Right hindlimb (tissue), 1 donor: ENCODE measurements around the gene CCDC12.
"Not testable (repeated sequence)": the region's sequence is repeated elsewhere in the genome, so short reads cannot be mapped to it uniquely, and the experiment has no call there.

Experiments used
- DNase-seq: peaks from one replicate; pipeline ENCODE4 v3.0.0-alpha.2; 2018

CCDC12 gene

DNA sequence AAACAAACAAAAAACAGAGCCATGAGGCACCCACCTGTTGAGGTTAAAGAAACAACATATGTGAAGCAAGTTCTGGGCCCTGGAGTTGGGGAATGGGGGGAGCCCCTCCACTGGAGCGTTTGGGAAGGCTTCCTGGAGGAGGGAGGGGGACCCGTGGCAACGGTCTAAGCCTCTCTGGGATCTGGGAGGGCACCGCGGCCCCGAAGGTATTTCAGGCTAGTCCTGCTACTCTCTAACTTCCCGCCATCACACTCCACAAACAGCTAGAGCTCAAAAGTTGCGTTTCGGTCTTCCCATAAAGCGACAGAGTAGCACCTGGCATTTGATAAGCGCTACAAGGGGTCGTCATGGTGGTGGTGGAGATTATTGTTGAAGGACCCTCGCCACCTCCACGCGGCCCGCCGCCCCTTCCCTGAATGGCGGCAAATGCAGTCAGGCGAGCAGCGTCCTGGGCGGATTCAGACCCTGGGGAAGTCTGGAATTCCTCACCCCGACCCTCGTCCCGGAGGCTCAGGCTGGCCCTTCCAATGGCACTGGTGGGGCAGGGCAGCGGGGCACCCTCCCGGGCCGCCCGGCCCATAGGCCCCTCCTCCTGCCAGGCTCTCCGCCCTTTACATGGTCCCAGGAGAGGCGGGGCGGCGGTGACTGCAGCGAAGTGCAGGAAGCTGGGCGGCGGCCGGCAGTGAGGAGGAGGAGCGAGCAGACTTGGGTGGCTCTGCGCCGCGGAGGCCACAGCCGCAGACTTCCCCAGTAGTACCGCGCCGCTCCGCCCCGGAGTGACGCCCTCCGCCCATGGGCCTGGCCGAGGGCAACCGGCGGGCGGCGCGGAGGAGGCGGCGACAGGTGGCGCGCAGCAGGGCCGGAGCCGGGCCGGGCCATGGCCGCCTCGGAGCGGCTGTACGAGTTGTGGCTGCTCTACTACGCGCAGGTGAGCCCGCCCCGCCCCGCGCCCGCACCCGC is 2.7 kb upstream of the CCDC12 start, which contains the start of gene NBEAL2:
TSS of gene NBEAL2 (plus strand) at position 682 of the 960 bp plus-strand sequence. CDS start at position 878, 196 bp downstream.
- peak; percentile 92 for DNase-seq

DNA sequence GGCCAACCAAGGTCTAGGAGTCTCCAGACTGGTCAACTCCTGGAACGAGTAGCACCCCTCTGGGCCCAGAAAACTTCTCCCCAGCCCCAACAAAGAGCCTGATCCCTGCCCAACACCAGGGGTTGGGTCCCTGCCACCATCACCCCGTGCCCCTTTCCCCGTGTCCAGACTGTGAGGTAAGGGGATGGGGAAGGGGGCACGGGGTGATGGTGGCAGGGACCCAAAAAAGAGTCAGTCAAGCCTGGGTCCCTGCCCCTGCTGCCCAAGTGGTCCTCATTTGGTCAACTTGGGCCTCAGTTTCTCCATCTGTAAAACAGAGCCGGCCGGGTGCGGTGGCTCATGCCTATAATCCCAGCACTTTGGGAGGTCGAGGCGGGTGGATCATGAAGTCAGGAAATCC is 1.8 kb upstream of the CCDC12 start:
- DNase-seq, result no peak

DNA sequence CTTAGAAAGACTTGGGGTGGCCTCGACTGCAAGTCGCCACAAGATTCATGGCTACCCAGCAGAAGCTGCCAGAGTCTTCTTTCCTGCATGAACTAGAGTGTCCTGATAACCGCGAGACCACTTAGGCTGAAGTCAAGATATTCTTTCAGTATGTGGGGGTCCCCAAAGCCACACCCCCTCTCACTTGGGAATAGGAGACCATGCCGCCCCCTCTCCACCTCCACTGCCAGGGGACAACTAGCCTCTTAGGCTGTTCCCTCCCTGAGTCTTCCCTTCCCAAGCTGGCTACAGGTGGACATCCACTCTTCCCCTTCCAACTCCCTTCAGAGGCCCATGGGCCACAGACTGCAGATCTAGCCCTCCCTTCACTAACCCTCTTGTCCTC is 1.3 kb upstream of the CCDC12 start:
- no peak for DNase-seq

DNA sequence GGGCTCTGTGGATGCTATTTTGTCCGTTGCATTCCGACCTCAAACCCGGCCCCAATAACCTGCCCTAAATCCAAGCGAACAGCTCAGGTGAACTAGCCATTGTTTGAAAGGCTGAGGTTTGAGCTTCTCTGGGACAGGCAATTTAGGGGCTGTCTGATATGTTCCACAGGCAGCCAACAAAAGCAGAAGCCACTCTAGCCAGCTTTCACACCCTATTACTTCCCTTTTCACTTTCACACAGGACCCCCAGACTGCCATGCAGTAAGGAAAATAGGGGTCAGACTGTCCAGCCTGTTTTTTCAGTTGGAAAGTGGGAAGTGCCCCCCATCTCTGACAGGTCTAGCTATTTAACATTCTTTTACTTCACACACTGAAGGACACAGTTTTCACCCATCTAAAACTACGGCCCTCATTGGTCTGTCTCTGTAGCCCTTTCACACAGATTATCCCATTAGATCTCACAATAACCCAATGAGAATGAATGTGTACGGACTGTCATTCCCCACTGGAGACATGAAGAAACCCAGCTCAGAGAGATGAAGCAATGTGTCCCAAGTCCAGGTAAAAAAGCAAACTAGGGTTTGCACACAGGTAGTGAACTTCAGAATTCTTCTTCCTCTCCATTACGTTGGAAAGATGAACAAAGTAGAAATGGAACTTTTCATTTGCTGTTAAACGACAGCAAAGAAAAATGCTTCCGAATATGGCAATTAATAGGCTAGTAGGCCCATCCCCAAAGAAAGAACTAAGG is 1.9 kb downstream of the CCDC12 start:
- no peak for DNase-seq

DNA sequence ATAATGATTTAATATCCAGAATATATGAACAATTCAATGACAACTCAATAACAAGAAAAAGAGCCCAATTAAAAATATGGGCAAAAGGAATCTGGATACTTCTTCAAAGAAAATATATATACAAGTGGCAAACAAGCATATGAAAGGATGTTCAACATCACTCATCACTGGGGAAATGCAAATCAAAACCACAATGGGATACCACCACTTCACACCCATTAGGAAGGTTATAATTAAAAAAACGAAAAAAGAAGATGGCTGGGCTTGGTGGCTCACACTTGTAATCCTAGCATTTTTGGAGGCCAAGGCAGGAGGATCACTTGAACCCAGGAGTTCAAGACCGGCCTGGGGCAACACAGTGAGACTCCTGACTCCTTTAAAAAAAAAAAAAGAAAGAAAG is 4.1 kb downstream of the CCDC12 start:
- no peak for DNase-seq

DNA sequence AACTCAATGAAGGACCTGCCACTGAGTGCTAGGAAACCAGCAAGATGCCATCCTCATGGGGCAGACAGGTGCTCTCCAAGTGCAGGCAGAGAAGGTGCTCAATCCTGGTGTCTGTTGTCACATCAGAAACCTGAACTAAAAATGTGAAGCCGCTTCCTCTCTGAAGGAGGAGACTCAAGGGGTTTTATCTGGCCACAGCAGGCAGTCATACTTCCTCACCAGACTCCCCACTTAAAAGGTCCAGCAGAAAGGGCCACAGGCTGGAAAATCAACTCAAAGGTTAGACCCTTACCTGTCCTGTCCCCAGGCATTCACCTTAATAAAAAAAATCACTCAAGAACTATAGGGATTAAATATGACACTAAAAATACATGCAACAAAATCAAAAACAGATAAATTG is 4.8 kb downstream of the CCDC12 start:
- DNase-seq, result no peak

DNA sequence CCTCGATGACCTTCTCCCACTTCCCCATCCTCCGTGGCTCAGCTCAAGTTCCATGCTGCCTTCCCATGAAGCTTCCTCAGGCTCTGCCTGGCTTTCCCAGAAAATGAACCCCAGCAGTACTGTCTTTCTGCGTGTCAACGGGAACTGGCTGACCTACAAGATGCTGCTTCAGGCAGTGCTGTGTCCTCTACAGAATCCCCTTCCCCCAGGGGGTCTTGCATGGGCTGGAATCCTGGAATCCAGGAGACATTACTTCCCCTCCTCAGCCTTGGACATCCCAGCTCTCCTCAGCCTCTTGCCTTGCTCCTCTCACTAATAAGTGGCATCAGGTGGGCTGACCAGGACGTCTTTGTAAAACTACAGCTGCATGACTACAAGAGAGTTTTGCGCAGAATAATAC is 5.4 kb downstream of the CCDC12 start:
- no peak for DNase-seq

DNA sequence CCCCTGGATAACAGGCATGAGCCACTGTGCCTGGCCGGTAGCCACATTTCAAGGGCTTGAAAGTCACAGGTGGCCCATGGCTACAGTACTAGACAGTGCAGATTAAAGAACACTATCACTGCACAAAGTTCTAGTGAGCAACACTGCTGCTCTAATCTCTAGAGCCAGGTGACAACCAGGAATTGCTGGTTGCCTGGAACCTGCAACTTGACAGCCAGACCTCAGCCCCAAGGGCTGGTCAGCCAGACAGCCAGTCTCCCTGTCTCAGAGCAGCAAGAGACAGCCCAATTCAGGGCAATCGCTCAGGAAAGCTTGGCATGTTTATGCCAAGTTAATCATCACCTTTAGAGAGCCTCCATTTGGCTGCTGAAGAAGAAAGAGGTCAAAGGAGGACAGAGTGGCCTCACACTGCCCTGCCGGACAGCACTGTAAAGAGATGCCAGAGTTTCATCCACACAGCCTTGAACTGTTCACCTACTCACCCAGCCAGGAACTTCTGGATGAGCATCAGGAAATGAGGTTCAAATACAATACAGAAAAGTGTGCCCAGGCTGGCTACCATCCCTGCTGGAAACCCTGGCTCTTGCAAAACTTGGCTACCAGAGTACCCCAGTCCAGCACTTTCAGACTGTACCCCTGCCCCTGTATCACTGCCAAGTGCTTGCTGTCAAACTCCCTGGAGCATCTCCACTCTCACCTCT is 6.0 kb downstream of the CCDC12 start:
- DNase-seq, result no peak

DNA sequence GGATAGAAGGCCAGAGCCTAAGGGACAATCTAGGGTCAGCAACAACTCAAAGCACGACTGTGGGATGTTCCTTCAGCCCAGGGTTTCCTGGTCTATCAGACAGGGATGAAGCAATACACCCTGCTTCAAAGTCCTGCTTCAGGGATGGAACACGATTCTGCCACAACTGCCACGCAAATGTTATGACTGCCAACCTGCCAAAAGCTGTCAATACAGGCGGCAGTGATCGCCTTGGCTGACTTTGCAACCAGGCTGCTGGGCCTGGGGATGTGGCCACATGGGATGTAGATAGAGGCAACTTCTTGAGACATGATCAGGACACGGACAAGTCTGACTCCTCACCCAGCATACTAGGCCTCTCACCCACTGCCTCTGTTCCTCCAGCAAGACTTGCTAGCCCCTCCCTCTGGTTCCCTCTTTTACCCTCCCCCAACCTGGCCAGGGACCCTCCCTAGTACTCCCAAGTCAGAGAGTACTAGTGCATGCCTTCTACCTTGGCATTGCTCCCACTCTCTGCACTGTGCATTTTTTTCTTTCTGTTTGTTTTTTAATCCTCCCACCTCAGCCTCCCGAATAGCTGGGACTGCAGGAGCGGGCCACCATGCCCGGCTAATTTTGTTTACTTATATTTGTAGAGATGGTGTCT is 7.6 kb downstream of the CCDC12 start:
- DNase-seq, result no peak

DNA sequence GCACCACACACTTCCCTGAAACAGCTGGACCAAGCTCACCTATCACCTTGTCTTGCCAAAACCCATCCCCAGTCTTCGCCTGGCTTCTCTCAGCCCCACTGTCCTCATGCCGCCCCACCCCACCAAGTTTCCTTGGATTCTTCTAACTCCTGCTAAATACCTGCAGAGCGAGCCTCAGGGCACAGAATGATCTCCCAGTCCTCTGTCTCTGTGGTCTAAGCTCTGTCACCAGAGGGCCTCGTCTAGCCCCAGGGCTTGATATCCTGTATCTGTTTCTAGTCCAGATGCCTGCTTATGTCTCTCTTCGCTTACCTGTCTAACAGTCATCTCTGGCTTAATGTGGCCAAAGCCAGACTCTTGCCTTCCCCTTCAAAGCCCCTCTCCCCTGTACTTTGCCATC is 9.7 kb downstream of the CCDC12 start:
- no peak for DNase-seq

DNA sequence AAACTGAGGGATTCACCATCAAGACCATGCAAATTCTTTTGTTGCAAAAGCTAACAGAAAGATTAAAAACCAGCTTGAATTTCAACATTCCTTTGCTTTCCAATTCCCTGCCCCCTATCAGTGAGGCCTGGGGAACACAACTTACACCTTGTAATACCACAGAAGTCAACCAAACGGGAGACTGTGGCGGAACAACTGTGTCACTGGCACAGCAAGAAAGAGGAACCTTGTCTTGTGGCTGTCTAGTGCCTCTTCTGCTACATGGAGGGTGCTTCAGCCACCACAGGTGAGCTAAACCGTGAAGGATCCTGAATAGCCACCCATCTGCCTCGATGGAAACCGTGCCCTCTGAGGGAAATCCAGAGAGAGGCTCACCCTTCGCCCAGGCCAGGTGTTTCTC is 11.4 kb downstream of the CCDC12 start:
- no peak for DNase-seq

DNA sequence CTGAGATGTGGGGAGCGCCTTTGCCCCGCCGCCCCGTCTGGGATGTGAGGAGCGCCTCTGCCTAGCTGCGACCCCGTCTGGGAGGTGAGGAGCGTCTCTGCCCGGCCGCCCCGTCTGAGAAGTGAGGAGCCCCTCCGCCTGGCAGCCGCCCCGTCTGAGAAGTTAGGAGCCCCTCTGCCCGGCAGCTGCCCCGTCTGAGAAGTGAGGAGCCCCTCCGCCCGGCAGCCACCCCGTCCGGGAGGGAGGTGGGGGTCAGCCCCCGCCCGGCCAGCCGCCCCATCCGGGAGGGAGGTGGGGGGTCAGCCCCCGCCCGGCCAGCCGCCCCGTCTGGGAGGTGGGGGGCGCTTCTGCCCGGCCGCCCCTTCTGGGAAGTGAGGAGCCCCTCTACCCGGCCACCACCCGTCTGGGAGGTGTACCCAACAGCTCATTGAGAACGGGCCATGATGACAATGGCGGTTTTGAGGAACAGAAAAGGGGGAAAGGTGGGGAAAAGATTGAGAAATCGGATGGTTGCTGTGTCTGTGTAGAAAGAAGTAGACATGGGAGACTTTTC is 12.4 kb downstream of the CCDC12 start:
- DNase-seq, result not testable (repeated sequence)

DNA sequence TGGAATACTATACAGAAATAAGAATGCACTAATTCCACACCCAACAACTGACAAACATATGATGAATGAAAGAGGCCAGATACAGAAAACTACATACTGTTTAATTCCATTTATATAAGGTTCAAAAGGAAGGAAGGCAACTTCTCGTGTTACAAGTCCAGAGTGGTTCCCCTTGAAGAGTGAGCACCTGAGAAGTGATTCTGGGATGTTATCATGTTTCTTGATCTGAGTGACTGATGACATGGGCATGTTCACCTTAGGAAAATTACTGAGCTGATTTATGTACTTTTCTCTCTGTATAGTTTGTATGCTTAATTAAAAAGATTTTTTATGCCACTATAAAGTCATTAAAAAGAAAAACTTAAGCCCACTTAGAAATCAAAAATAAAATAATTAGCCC is 13.6 kb downstream of the CCDC12 start:
- no peak for DNase-seq

DNA sequence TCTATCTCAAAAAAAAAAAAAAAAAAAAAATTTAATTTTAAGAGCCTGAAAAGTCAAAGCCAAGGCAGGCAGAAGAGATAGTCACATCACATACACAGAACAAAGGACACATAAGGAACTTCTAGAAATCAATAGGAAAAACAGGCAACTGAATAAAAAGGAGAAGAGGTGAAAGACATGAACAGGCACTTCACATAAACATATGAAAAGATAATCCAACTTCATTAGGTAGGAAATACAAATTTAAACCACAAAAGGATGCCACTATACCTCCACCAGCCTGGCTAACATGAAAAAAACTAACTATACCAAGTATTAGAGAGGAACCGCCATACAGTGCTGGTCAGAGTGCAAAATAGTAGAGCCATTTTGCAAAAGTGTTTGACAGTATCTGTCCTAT is 14.1 kb downstream of the CCDC12 start:
- DNase-seq, result no peak

DNA sequence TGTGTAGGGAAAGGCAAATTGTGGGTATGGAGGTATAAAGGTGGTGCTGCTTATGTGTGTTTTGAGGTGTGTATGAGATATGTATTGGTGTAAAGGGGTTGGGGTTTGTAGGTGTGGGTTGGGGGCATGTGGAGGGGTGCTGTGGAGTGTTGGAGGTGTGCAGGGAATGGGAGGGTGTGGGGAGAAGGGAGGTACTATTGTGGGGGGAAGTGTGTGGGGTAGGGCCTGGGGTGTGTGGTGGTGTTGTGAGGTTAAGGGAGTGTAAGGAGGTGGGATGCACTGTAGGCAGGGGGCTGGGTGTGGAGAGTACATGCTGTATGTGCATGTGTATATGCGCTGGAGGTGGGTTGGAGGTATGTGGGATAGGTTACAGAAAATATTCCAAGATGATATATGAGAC is 15.7 kb downstream of the CCDC12 start:
- no peak for DNase-seq

DNA sequence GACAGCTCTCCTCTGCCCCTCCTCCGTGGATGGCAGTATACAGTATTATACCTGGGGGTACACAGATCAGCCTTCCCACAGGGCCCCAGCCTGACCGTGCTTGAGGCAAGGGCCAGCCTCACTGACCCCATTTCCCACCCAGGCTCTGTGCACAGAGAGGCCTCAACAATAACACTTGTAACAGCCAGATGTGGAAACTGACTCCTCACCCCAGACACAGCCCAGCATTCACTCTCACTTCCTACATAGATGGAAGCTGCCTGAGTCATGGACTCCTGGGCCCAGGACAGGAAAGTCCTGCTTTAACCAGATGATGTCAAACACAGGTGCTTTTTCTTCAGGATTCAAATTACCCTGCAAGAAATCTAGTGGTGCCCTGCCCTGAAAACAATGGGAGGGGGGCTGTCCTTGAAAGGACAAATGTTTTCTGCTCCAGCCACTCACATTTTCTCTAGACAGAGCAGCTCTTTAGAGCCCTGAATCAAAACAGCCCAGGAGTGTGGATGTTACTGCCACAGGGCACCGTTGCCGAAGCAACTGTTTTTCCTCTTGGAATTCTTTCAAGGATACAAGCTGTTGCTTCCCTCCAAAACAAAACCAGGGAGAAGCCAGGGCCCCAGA is 16.4 kb downstream of the CCDC12 start:
- no peak for DNase-seq

DNA sequence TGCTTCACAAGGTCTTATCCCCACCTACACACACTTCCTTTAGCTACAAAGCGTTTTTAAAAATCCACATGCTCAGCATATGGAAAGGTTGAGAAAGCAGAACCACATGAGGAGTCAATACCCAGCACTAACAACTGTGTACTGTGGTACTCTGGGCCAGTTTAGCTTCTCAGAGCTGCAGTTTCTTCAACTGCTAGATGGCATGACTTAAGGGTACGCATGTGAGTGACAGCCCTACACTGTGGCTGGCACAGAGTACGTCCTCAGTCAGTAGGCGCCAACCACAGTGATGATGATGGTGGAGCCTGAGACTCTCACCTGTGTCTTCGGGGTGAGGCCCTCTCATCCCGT is 17.4 kb downstream of the CCDC12 start:
- DNase-seq, result no peak

DNA sequence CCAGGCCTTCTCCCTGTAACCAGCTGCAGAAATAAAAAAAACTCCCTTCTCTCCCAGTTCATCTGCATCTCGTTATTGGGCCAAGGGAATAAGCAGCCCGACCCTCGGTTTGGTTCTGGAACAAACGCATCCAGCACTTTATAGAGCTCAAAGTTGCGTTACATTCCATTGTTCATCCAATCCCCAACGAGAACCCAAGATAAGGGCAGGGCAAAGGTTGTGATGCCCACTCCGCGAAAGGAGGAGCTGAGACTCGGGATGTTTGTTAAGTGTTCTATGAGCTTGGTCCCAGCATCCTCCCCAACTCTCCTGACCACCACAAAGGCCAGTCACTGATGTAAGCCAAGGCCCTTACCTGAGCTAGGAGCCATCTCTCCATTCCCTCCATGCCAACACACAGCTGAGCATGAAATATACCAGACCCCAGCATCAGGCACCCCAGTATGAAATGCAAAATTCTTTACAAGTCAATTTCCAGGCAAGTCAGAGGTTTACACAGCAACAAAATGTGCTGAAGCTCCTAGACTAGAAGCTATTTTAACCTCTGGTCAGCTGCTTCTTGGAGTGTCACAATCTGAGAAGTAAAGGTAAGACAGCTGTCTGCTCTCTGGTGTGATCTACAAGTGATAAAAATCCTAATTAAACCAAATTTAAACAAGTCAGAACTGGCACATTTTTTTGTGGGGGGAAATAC is 17.9 kb downstream of the CCDC12 start:
- no peak for DNase-seq

DNA sequence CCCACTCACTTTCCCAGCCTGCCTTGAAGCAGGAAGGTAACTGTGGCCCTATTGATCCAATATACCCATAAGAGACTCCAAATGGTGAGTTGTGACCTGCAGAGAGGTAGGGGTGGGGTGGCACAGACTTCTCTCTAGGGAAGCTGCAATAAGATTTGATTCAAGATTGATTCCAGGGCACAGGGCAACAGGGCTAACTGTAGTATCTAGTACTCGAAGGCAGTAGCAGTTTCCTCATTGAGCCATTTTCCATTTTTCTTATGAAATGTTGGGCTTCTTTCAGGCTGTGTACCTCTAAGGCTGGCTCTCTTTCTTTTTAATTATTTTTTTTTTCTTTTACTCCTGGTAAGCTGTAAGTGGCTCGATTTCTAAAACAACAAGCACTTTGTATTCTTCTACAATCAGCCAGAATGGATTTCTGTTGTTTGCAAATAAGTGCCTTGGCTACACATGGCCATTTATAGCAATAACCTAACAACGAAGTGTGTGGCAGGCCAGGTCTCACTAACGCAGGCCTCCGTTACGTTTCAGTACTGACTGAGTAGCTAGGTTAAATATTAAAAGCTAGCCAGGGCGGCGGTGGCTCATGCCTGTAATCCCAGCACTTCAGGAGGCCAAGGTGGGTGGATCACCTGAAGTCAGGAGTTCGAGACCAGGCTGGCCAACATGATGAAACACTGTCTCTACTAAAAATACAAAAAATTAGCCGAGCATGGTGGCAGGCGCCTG is 19.3 kb downstream of the CCDC12 start:
- no peak for DNase-seq

DNA sequence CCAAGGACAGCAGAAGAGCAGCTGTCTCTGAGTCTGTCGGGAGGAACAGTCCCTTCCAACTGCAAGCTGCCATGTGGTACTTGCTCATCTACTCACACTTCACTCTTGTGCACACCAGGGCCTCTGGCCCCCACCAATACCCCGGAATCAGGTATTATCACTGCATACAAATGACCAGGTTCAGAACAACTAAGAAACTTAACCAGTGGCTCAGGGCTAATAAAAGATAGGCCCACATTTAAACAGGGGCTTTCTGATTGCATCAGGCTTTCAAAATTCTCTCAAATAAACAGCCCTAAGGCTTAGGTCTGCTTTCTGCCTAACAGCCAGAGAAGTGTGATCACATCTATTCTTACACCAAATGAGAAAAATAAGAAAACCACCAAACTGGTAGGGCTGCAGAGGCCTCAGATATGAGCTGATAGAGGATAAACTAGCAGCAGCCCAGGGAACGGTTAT is 20.7 kb downstream of the CCDC12 start:
- no peak for DNase-seq

DNA sequence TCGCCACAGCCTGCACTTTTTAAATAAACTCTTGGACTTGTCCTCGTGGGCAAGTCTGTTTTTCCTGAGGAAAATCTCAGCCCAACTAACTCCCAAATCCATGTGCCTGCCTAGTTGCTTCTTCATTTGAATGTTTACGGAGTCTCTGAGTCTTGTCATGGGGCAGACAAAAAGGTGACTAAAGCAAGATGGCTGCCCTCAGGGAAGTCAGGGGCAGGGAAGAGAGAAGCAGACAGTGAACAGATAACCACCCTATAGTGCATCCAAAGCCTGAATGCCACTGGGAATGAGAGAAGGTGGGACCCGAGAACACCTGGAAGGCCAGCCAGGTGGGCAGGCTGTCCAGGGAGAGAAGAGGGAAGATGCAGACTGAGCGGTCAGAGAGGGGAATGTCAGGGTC is 21.4 kb downstream of the CCDC12 start:
- no peak for DNase-seq
